SHP77 (cell line): ENCODE results near the gene FNBP1.

Experiments
- DNase-seq, 2 experiments: peaks; one replicate each; lab custom pipeline; 2025; lab: John Stamatoyannopoulos, UW

FNBP1 gene

GRCh38 chr9:130045725-130046450 is 2.9 kb upstream of the FNBP1 start:
- DNase-seq: no peak

GRCh38 chr9:130043654-130044623 is 950 bp upstream of the FNBP1 start:
- DNase-seq: no peak

- no peak for DNase-seq
These were observed 544 bp downstream of the FNBP1 start for GRCh38 chr9:130042406-130042884.

- no peak for DNase-seq
These were observed 1.2 kb downstream of the FNBP1 start for GRCh38 chr9:130041648-130042405.

GRCh38 chr9:130040984-130041647 is 1.9 kb downstream of the FNBP1 start:
- no peak for DNase-seq

GRCh38 chr9:130039528-130040147 is 3.4 kb downstream of the FNBP1 start:
- DNase-seq: no peak

GRCh38 chr9:130036099-130036498 is 6.9 kb downstream of the FNBP1 start:
- DNase-seq: no peak

- DNase-seq: no peak
These were observed 8.4 kb downstream of the FNBP1 start for GRCh38 chr9:130034570-130034969.

- no peak for DNase-seq
These were observed 12.3 kb downstream of the FNBP1 start for GRCh38 chr9:130030651-130031127.

- DNase-seq: no peak
These were observed 13.6 kb downstream of the FNBP1 start for GRCh38 chr9:130029223-130029973.

- no peak for DNase-seq
These were observed 14.3 kb downstream of the FNBP1 start for GRCh38 chr9:130028493-130029222.

- no peak for DNase-seq
These were observed 15.2 kb downstream of the FNBP1 start for GRCh38 chr9:130027533-130028365.

GRCh38 chr9:130026583-130027340 is 16.2 kb downstream of the FNBP1 start:
- no peak for DNase-seq

GRCh38 chr9:130024597-130024994 is 18.4 kb downstream of the FNBP1 start:
- no peak for DNase-seq

GRCh38 chr9:130023994-130024596 is 18.9 kb downstream of the FNBP1 start:
- DNase-seq: no peak

GRCh38 chr9:130023144-130023787 is 19.7 kb downstream of the FNBP1 start:
- DNase-seq: no peak

- no peak for DNase-seq
These were observed 20.3 kb downstream of the FNBP1 start for GRCh38 chr9:130022566-130023143.
